PC-9 (cell line): Measurements from ENCODE around the gene RBM17. TPM values are rescaled to one million over a fixed set of nuclear protein-coding genes. Genes with fewer than 3 reads are reported as not detected.

Source experiments
- BruUV-seq: library from RNA; stranded (reverse); fragments of 400-500 nt; replicated peaks from 2 replicates; lab custom pipeline; 2021; lab: Mats Ljungman, UMichigan
- CTCF ChIA-PET: fragments of 300-600 bp; sonication (Branson Sonifier 250); formaldehyde crosslinking; loops from one replicate; lab custom pipeline; 2022; ENCODE audit warnings: antibody characterized with exemption; lab: Charles Lee
- POLR2A ChIA-PET: fragments of 300-600 bp; sonication (Branson Sonifier 250); formaldehyde crosslinking; loops from one replicate; lab custom pipeline; 2022; ENCODE audit warnings: antibody characterized with exemption; ENCODE audit not compliant: unreplicated experiment; lab: Charles Lee
- DNase-seq, 2 experiments: peaks; one replicate each; pipeline versions ENCODE4 v3.0.0 to v3.0.0-alpha.2; 2015 to 2022; ENCODE audit warnings: mixed read lengths in 1 of 2
- H2AFZ ChIP-seq: fragments of 200-600 bp; sonication (generic); 2 replicates; pipeline ENCODE4 v1.8.1; 2017; ENCODE audit warnings: antibody characterized with exemption
- H3F3A ChIP-seq: fragments of 200-600 bp; sonication (generic); 2 replicates; pipeline ENCODE4 v1.8.1; 2017; ENCODE audit warnings: antibody characterized with exemption, mild to moderate bottlenecking, low read depth; ENCODE audit not compliant: insufficient read depth
- H3K27ac ChIP-seq: fragments of 200-600 bp; sonication (generic); 2 replicates; pipeline ENCODE4 v1.6.1; 2016; ENCODE audit warnings: mixed run types
- H3K27me3 ChIP-seq: fragments of 200-600 bp; sonication (generic); 2 replicates; pipeline ENCODE4 v1.6.1; 2016; ENCODE audit warnings: low read depth, mixed run types; ENCODE audit not compliant: insufficient read depth
- H3K36me3 ChIP-seq: fragments of 200-600 bp; sonication (generic); 2 replicates; pipeline ENCODE4 v1.6.1; 2016; ENCODE audit warnings: low read depth, mixed run types
- H3K4me1 ChIP-seq: fragments of 200-600 bp; sonication (generic); replicated peaks from 2 replicates; pipeline ENCODE4 v1.6.1; 2016; ENCODE audit warnings: mixed run types; ENCODE audit not compliant: insufficient read depth
- H3K4me2 ChIP-seq: fragments of 200-600 bp; sonication (generic); 2 replicates; pipeline ENCODE4 v1.6.1; 2017; ENCODE audit warnings: mixed run types
- H3K4me3 ChIP-seq: fragments of 200-600 bp; sonication (generic); 2 replicates; pipeline ENCODE4 v1.6.1; 2016; ENCODE audit warnings: mixed run types
- H3K79me2 ChIP-seq: fragments of 200-600 bp; sonication (generic); 2 replicates; pipeline ENCODE4 v1.6.1; 2017; ENCODE audit warnings: low read depth, mixed run types
- H3K9me2 ChIP-seq: fragments of 200-600 bp; sonication (generic); 2 replicates; pipeline ENCODE4 v1.8.1; 2017; ENCODE audit warnings: mild to moderate bottlenecking; ENCODE audit not compliant: insufficient read depth
- H3K9me3 ChIP-seq: fragments of 200-600 bp; sonication (generic); 2 replicates; pipeline ENCODE4 v1.8.1; 2016; ENCODE audit warnings: low read depth; ENCODE audit not compliant: insufficient read depth
- H4K20me1 ChIP-seq: fragments of 200-600 bp; sonication (generic); 2 replicates; pipeline ENCODE4 v1.8.1; 2017; ENCODE audit not compliant: insufficient read depth
- EZH2 ChIP-seq: fragments of 200-600 bp; sonication (generic); IDR thresholded peaks from 2 replicates; pipeline ENCODE4 v1.8.0; 2017; ENCODE audit warnings: antibody characterized with exemption, low read depth
- intact Hi-C: fragments of 100-400 bp; cut with micrococcal nuclease; formaldehyde crosslinking; loops from one replicate; pipeline ENCODE4 v1.10.0; 2022; ENCODE audit not compliant: unreplicated experiment
- total RNA-seq: library from RNA; stranded (reverse); gene quantifications from 2 replicates; pipeline ENCODE4 v1.2.3, GENCODE V29; 2021
- TF ChIP-seq, protein P1 (sequence below): fragments of 200-600 bp; sonication (generic); conservative IDR thresholded peaks from 2 replicates; pipeline ENCODE4 v1.6.1; 2017; ENCODE audit warnings: mixed run types, antibody characterized with exemption, mild to moderate bottlenecking, moderate library complexity

Gene RBM17
- total RNA-seq, 1 experiment from 2014 or later: 131 TPM

GRCh38 chr10:6046773-6047611 is 41.8 kb upstream of the RBM17 start:
- peaks cover 4% of the 10 kb centered on the region; the same call in 1 of the 2 replicates for H3K27me3 ChIP-seq
- intact Hi-C loops: no loop called here
- peaks cover 3% of the 10 kb centered on the region for H3K4me1 ChIP-seq
- H4K20me1 ChIP-seq: no peaks in the 10 kb centered on the region
- no peak for TF ChIP-seq EZH2
- TF ChIP-seq, protein P1, sequence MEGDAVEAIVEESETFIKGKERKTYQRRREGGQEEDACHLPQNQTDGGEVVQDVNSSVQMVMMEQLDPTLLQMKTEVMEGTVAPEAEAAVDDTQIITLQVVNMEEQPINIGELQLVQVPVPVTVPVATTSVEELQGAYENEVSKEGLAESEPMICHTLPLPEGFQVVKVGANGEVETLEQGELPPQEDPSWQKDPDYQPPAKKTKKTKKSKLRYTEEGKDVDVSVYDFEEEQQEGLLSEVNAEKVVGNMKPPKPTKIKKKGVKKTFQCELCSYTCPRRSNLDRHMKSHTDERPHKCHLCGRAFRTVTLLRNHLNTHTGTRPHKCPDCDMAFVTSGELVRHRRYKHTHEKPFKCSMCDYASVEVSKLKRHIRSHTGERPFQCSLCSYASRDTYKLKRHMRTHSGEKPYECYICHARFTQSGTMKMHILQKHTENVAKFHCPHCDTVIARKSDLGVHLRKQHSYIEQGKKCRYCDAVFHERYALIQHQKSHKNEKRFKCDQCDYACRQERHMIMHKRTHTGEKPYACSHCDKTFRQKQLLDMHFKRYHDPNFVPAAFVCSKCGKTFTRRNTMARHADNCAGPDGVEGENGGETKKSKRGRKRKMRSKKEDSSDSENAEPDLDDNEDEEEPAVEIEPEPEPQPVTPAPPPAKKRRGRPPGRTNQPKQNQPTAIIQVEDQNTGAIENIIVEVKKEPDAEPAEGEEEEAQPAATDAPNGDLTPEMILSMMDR: no peak
- H3K9me2 ChIP-seq: no peaks in the 10 kb centered on the region
- BruUV-seq: no TSS peak
- H3K27ac ChIP-seq: no peak overlapping the region
- H3K4me2 ChIP-seq: no peak overlapping the region
- ChIA-PET POLR2A (no interaction called here), CTCF (no interaction called here)
- H3K36me3 ChIP-seq: no peaks in the 10 kb centered on the region
- no peak overlapping the region for H2AFZ ChIP-seq
- no peaks in the 10 kb centered on the region for H3K9me3 ChIP-seq
- no peaks in the 10 kb centered on the region for H3K79me2 ChIP-seq
- no peak overlapping the region for H3K4me3 ChIP-seq
- no peak for DNase-seq
- peaks cover 2% of the 10 kb centered on the region; the same call in 1 of the 2 replicates for H3F3A ChIP-seq

- Histone ChIP-seq H4K20me1 (no peaks in the 10 kb centered on the region), H3K4me3 (no peak overlapping the region), H3K4me1 (peaks cover 9% of the 10 kb centered on the region), H2AFZ (no peak overlapping the region), H3F3A (peaks cover 10% of the 10 kb centered on the region; the same call in 1 of the 2 replicates), H3K36me3 (no peaks in the 10 kb centered on the region), H3K79me2 (no peaks in the 10 kb centered on the region), H3K27me3 (peaks cover 4% of the 10 kb centered on the region; the same call in 1 of the 2 replicates), H3K4me2 (no peak overlapping the region), H3K9me3 (no peaks in the 10 kb centered on the region), H3K9me2 (no peaks in the 10 kb centered on the region), H3K27ac (no peak overlapping the region)
- intact Hi-C loops: no loop called here
- TF ChIP-seq, protein P1: no peak
- TF ChIP-seq EZH2: no peak
- DNase-seq: no peak
- no TSS peak for BruUV-seq
- ChIA-PET CTCF (no interaction called here), POLR2A (no interaction called here)
Measured at GRCh38 chr10:6047847-6048246, 41.0 kb upstream of the RBM17 start.

DNA sequence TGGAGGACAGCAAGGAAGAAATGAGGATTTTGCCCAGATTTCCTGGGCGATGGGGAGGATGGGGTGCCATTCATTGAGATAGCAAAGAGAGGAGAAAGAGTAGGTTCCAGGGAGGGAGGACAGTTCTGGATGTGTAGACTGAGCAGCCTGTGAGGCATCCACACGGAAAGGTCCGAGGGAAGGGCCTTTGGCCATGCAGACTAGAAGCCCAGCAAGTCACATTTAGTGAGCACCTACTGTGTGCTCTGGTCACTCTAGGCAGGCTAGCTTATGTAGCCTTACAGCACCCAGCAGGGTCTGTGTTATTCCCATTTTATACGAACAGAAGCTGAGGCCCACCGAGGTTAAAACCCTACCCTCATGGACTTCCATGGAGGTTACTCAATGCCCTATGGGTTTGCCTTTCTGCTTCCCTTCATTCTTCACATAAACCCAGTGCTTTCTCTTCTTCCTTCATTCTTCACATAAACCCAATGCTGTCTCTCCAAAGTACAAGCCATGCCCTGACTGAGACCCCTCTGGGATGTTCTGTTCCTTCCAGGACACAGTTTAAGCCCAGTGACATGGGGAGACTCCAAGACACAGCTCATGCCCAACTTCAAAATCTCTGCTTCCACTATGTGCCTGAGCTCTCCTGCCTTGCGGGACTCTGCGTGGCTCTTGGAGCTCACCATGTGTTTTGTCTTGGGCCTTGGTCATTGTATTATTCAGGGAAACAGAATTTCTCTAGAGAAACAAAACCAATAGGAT is 40.4 kb upstream of the RBM17 start:
- Histone ChIP-seq H3K4me2 (no peak overlapping the region), H3K4me1 (peaks cover 14% of the 10 kb centered on the region), H4K20me1 (no peaks in the 10 kb centered on the region), H3K36me3 (no peaks in the 10 kb centered on the region), H3K27me3 (peaks cover 4% of the 10 kb centered on the region; the same call in 1 of the 2 replicates), H3K27ac (no peak overlapping the region), H3F3A (peaks cover 16% of the 10 kb centered on the region; the same call in 1 of the 2 replicates), H3K9me2 (no peaks in the 10 kb centered on the region), H3K79me2 (no peaks in the 10 kb centered on the region), H2AFZ (no peak overlapping the region), H3K9me3 (no peaks in the 10 kb centered on the region), H3K4me3 (no peak overlapping the region)
- no peak for DNase-seq
- intact Hi-C loops: no loop called here
- TF ChIP-seq, protein P1: no peak
- no TSS peak for BruUV-seq
- CTCF ChIA-PET: no interaction called here
- POLR2A ChIA-PET: no interaction called here
